ENCODE data around the gene LRRC4C.

Gene LRRC4C

DNA sequence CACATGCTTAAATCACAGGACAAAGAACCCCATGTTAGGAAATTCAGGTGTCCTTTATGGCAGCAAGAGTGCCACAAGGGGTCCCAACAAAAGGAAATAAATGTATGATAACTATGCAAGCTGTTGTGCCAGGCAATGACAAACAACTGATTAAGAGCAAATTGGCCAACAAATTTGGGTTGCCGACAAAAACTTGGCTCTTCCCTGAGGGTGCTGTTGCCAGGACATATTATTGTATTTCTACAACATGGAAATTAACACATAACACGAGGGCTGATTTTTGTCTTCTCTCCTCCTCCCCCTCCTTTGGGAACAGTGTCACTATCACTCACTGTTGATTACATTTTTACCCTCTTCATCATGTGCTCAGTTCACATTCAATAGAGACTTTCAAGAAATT is 56.0 kb downstream of the LRRC4C start:
- TF ChIP-seq ZBTB7A (IDR thresholded peaks at IDR 0.05; ENCODE audit: low read depth), result no peak
- TF ChIP-seq TCF12 (IDR thresholded peaks at IDR 0.05; ENCODE audit: low read depth), result no peak
- no peak for TF ChIP-seq TEAD4 (IDR thresholded peaks at IDR 0.05)

DNA sequence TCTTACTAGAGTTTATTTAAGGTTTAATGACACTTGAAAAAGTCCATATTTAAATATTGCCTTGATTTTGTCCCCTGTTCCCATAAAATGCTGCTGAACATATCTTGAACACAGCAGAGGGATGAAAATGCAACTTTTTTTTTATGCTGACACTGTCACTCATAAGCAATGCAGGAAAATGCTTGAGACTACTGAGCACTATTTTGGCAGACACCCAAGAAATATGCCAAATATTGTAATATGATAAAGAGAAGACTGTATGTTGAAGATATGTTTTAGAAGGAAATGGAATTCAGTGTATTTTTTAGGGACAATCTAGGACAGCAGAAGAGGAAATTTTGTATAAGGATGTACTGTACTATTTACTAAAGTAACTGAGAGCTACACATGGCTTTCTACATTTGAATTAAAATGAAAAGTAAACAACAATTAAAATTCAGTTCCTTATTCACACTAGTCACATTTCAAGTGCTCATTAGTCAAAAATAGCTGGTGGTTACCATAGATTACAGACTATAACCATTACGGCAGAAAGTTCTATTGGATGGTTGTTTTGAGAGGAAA is 58.6 kb downstream of the LRRC4C start:
- TF ChIP-seq FOXM1 (IDR thresholded peaks at IDR 0.05; ENCODE audit: borderline replicate concordance, low read depth), result no peak
- TF ChIP-seq, protein P1, sequence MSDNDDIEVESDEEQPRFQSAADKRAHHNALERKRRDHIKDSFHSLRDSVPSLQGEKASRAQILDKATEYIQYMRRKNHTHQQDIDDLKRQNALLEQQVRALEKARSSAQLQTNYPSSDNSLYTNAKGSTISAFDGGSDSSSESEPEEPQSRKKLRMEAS (IDR thresholded peaks at IDR 0.05), result no peak
- TF ChIP-seq YY1 (IDR thresholded peaks at IDR 0.05; ENCODE audit: low read depth), result no peak
- no peak for TF ChIP-seq RAD21 (IDR thresholded peaks at IDR 0.05; ENCODE audit: low read depth)
- TF ChIP-seq, protein P2, sequence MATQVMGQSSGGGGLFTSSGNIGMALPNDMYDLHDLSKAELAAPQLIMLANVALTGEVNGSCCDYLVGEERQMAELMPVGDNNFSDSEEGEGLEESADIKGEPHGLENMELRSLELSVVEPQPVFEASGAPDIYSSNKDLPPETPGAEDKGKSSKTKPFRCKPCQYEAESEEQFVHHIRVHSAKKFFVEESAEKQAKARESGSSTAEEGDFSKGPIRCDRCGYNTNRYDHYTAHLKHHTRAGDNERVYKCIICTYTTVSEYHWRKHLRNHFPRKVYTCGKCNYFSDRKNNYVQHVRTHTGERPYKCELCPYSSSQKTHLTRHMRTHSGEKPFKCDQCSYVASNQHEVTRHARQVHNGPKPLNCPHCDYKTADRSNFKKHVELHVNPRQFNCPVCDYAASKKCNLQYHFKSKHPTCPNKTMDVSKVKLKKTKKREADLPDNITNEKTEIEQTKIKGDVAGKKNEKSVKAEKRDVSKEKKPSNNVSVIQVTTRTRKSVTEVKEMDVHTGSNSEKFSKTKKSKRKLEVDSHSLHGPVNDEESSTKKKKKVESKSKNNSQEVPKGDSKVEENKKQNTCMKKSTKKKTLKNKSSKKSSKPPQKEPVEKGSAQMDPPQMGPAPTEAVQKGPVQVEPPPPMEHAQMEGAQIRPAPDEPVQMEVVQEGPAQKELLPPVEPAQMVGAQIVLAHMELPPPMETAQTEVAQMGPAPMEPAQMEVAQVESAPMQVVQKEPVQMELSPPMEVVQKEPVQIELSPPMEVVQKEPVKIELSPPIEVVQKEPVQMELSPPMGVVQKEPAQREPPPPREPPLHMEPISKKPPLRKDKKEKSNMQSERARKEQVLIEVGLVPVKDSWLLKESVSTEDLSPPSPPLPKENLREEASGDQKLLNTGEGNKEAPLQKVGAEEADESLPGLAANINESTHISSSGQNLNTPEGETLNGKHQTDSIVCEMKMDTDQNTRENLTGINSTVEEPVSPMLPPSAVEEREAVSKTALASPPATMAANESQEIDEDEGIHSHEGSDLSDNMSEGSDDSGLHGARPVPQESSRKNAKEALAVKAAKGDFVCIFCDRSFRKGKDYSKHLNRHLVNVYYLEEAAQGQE (IDR thresholded peaks at IDR 0.05; ENCODE audit: low read depth), result no peak
- no peak for TF ChIP-seq EGR1 (IDR thresholded peaks at IDR 0.05)
- TF ChIP-seq CREB1 (IDR thresholded peaks at IDR 0.05; ENCODE audit: low read depth), result no peak
- TF ChIP-seq TCF12 (IDR thresholded peaks at IDR 0.05; ENCODE audit: low read depth), result no peak
- no peak for TF ChIP-seq EP300 (IDR thresholded peaks at IDR 0.05; ENCODE audit: borderline replicate concordance)
- TF ChIP-seq, protein P3, sequence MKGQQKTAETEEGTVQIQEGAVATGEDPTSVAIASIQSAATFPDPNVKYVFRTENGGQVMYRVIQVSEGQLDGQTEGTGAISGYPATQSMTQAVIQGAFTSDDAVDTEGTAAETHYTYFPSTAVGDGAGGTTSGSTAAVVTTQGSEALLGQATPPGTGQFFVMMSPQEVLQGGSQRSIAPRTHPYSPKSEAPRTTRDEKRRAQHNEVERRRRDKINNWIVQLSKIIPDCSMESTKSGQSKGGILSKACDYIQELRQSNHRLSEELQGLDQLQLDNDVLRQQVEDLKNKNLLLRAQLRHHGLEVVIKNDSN (IDR thresholded peaks at IDR 0.05), result no peak
- TF ChIP-seq ZBTB7A (IDR thresholded peaks at IDR 0.05; ENCODE audit: low read depth), result no peak
- TF ChIP-seq NFIC (IDR thresholded peaks at IDR 0.05), result no peak

DNA sequence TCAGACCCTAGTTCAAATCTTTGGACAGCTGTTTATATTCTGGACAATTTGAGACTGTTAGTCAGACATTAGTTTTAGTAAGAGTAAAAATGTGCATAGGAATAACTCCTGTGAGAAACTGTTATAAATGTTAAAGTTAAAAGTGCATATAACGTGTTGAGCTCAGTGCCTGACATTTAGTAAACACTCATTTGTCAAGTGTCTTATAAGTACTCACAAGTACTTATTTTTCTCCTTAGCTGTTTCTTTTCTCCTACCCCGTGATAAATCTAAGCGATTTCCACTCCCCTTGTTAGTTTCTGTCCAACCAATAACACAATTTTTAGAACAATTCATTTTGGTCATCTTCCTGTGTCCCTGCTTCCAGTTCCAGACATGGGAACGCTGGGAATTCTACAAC is 59.3 kb downstream of the LRRC4C start:
- TF ChIP-seq RAD21 (IDR thresholded peaks at IDR 0.05; ENCODE audit: low read depth) (no peak), CREB1 (IDR thresholded peaks at IDR 0.05; ENCODE audit: low read depth) (no peak), CEBPB (IDR thresholded peaks at IDR 0.05) (no peak), FOXM1 (IDR thresholded peaks at IDR 0.05; ENCODE audit: borderline replicate concordance, low read depth) (no peak), EGR1 (IDR thresholded peaks at IDR 0.05) (no peak), EP300 (IDR thresholded peaks at IDR 0.05; ENCODE audit: borderline replicate concordance) (no peak), TCF12 (IDR thresholded peaks at IDR 0.05; ENCODE audit: low read depth) (no peak), TAF1 (IDR thresholded peaks at IDR 0.05; ENCODE audit: low read depth) (no peak), TEAD4 (IDR thresholded peaks at IDR 0.05) (no peak), YY1 (IDR thresholded peaks at IDR 0.05; ENCODE audit: low read depth) (no peak), NFIC (IDR thresholded peaks at IDR 0.05) (no peak), ZBTB7A (IDR thresholded peaks at IDR 0.05; ENCODE audit: low read depth) (no peak)
- TF ChIP-seq, protein P1 (IDR thresholded peaks at IDR 0.05), result no peak
- TF ChIP-seq, protein P3 (IDR thresholded peaks at IDR 0.05), result no peak
- TF ChIP-seq, protein P2 (IDR thresholded peaks at IDR 0.05; ENCODE audit: low read depth), result no peak

DNA sequence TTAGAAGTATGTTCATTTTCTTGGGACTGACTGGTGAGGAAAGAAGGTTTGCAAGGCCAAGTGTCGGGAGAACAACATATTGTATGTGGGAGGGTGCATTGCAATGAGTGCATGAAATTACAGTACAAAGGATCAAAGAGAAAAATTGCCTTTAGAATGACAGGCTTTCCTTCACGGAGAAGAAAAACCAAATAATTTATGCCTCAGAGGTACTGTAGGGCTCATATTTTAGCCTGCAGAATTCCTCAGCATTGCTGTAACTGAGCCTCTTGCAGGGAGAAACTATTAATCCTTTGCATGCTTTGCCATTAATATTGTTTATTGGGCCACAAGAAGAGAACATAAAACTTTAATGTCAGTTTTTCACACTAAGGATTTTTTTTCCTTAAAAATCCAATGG is 60.1 kb downstream of the LRRC4C start:
- TF ChIP-seq EP300 (IDR thresholded peaks at IDR 0.05; ENCODE audit: borderline replicate concordance), result no peak
- TF ChIP-seq NFIC (IDR thresholded peaks at IDR 0.05), result no peak
- TF ChIP-seq CREB1 (IDR thresholded peaks at IDR 0.05; ENCODE audit: low read depth), result no peak
- TF ChIP-seq CEBPB (IDR thresholded peaks at IDR 0.05), result no peak
- no peak for TF ChIP-seq TAF1 (IDR thresholded peaks at IDR 0.05; ENCODE audit: low read depth)
- no peak for TF ChIP-seq YY1 (IDR thresholded peaks at IDR 0.05; ENCODE audit: low read depth)
- no peak for TF ChIP-seq FOXM1 (IDR thresholded peaks at IDR 0.05; ENCODE audit: borderline replicate concordance, low read depth)
- TF ChIP-seq RAD21 (IDR thresholded peaks at IDR 0.05; ENCODE audit: low read depth), result no peak
- TF ChIP-seq EGR1 (IDR thresholded peaks at IDR 0.05), result no peak
- TF ChIP-seq, protein P3 (IDR thresholded peaks at IDR 0.05), result no peak
- TF ChIP-seq ZBTB7A (IDR thresholded peaks at IDR 0.05; ENCODE audit: low read depth), result no peak
- TF ChIP-seq, protein P1 (IDR thresholded peaks at IDR 0.05), result no peak
- TF ChIP-seq TCF12 (IDR thresholded peaks at IDR 0.05; ENCODE audit: low read depth), result no peak
- no peak for TF ChIP-seq TEAD4 (IDR thresholded peaks at IDR 0.05)
- TF ChIP-seq, protein P2 (IDR thresholded peaks at IDR 0.05; ENCODE audit: low read depth), result no peak
